Right cardiac atrium (tissue), 5 donors: ENCODE measurements around the gene NAXD. TPM values are rescaled to one million over a fixed set of nuclear protein-coding genes. Genes with fewer than 3 reads are reported as not detected.

Source experiments
- ATAC-seq, 2 donors: fragments of 200-7000 bp; cut with Tn5 transposase; one replicate each; pipeline versions ENCODE4 v1.8.0 to v1.9.1; 2020; ENCODE audit warnings: moderate library complexity in 2 of 2, mild to moderate bottlenecking in 1 of 2
- DNase-seq, 3 donors: peaks; one replicate each; pipeline ENCODE4 v3.0.0-alpha.2; 2020
- H3K27ac ChIP-seq: one replicate; pipeline ENCODE4 v1.5.1; 2013; ENCODE audit warnings: mild to moderate bottlenecking, low read length, control low read depth, moderate library complexity
- H3K27me3 ChIP-seq: one replicate; pipeline ENCODE4 v1.6.1; 2013; ENCODE audit not compliant: control insufficient read depth, insufficient read depth
- H3K4me1 ChIP-seq: one replicate; pipeline ENCODE4 v1.6.1; 2013; ENCODE audit warnings: low read length; ENCODE audit not compliant: control insufficient read depth, insufficient read depth
- H3K4me3 ChIP-seq: one replicate; pipeline ENCODE4 v1.5.1; 2013; ENCODE audit warnings: low read length, control low read depth
- H3K9me3 ChIP-seq: one replicate; pipeline ENCODE4 v1.6.1; 2013; ENCODE audit warnings: low read length; ENCODE audit not compliant: control insufficient read depth
- WGBS: extraction: QIAGEN DNeasy Blood & Tissue Kit; methylation state at CpG from one replicate; pipeline ENCODE4 v1.1.7; 2013; 5-methylcytosine and 5-hydroxymethylcytosine counted together
- intact Hi-C, 4 donors: fragments of 100-400 bp; cut with DNase I; formaldehyde crosslinking; loops; one replicate each; pipeline versions ENCODE4 v1.11.0 to v1.14.0; 2022 to 2023
- polyA plus RNA-seq: library from polyadenylated mRNA; stranded (reverse); fragments of 200-250 nt; gene quantifications from one replicate; pipeline ENCODE4 v1.2.3, GENCODE V29; 2013
- total RNA-seq, 4 donors: library from RNA; stranded (reverse); fragmentation: NEBNext Ultra II Directional; extraction: Animal tissue kit (Norgen Biotek cat#: 25700); gene quantifications; one replicate each; pipeline ENCODE4 v1.2.1, GENCODE V29; 2021
- donor health status: healthy with polysubstance abuse.
- donor health status: DM: no; HTN: yes; CAD: no.
- donor health status: DM: no; HTN: no; CAD: no.
- donor health status: DM: no; HTN: yes; CAD: no; lungs with severe emphysema.
- donor health status: DM: yes; HTN: yes; CAD: no.

The NAXD gene
- total and polyA plus RNA-seq, 5 donors, result 22.6 to 28.6 (median 25.7) TPM

- DNase-seq, result no peak
- intact Hi-C loops, result no loop called here
- ATAC-seq, result no peak
- H3K4me1 ChIP-seq, result no peaks in the 10 kb centered on the region
- no peaks in the 10 kb centered on the region for H3K27me3 ChIP-seq
- WGBS, result 91% methylated on average over 11 of the region's 11 CpGs
- H3K27ac ChIP-seq, result no peak overlapping the region
- no peak overlapping the region for H3K4me3 ChIP-seq
- no peaks in the 10 kb centered on the region for H3K9me3 ChIP-seq
Measured at GRCh38 chr13:110685305-110686020, 70.1 kb downstream of the NAXD start.

GRCh38 chr13:110687736-110688135 is 72.4 kb downstream of the NAXD start:
- H3K9me3 ChIP-seq, result no peaks in the 10 kb centered on the region
- intact Hi-C loops, result no loop called here
- ATAC-seq (no peak), DNase-seq (no peak)
- no peak overlapping the region for H3K27ac ChIP-seq
- H3K27me3 ChIP-seq, result no peaks in the 10 kb centered on the region
- H3K4me3 ChIP-seq, result no peak overlapping the region
- 95% methylated on average over 16 of the region's 16 CpGs for WGBS
- no peaks in the 10 kb centered on the region for H3K4me1 ChIP-seq

- Histone ChIP-seq H3K4me3 (no peak overlapping the region), H3K27ac (no peak overlapping the region), H3K27me3 (no peaks in the 10 kb centered on the region), H3K4me1 (no peaks in the 10 kb centered on the region), H3K9me3 (no peaks in the 10 kb centered on the region)
- 89% methylated on average over 9 of the region's 9 CpGs for WGBS
- intact Hi-C loops, result no loop called here
- ATAC-seq, result no peak
- no peak for DNase-seq
Measured at GRCh38 chr13:110689041-110689440, 73.7 kb downstream of the NAXD start.

Other genes with a start within 250 kb of the NAXD start
- 10 to 100 TPM; 10.5 to 15.3 (median 12.3) TPM for gene RAB20, start 53.8 kb upstream of the NAXD start, total RNA-seq
- 11.8 TPM for gene RAB20, start 53.8 kb upstream of the NAXD start, polyA plus RNA-seq
- 10 to 100 TPM; 36.5 to 50.2 (median 37.4) TPM for gene CARS2, start 90.6 kb downstream of the NAXD start, total RNA-seq
- gene CARS2, start 90.6 kb downstream of the NAXD start, polyA plus RNA-seq, result 51.0 TPM
- gene ING1, start 98.2 kb downstream of the NAXD start, total RNA-seq, result 1 to 10 TPM; 6.2 to 8.7 (median 7.7) TPM
- 6.6 TPM for gene ING1, start 98.2 kb downstream of the NAXD start, polyA plus RNA-seq